ENCODE results near the gene AADAC.
"Not testable (repeated sequence)": the region's sequence is repeated elsewhere in the genome, so short reads cannot be mapped to it uniquely, and the experiment has no call there.

DNA sequence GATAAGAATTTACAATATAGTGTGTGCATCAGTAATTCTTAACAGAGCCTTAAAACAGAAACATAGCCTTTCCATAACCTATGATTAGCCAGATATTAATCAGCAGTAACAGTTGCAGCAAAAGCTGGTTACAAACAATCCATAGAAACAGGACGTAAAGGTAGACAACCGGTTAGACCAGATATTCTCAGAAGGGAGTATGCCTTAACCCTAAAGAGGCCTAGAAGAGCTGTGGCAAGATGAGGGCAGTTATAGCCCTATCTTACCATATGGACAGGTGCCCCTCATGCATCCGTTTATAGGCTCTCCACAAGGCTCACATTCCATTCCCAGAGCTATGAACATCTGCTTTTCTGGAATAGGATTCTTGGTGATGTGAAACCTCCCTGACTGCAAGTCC is 5.0 kb upstream of the AADAC start:
- TF ChIP-seq, protein P1, sequence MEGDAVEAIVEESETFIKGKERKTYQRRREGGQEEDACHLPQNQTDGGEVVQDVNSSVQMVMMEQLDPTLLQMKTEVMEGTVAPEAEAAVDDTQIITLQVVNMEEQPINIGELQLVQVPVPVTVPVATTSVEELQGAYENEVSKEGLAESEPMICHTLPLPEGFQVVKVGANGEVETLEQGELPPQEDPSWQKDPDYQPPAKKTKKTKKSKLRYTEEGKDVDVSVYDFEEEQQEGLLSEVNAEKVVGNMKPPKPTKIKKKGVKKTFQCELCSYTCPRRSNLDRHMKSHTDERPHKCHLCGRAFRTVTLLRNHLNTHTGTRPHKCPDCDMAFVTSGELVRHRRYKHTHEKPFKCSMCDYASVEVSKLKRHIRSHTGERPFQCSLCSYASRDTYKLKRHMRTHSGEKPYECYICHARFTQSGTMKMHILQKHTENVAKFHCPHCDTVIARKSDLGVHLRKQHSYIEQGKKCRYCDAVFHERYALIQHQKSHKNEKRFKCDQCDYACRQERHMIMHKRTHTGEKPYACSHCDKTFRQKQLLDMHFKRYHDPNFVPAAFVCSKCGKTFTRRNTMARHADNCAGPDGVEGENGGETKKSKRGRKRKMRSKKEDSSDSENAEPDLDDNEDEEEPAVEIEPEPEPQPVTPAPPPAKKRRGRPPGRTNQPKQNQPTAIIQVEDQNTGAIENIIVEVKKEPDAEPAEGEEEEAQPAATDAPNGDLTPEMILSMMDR (IDR thresholded peaks at IDR 0.05; ENCODE audit: low read depth, low read length, poor library complexity, severe bottlenecking), result not testable (repeated sequence)
- TF ChIP-seq EZH2phosphoT487 (IDR thresholded peaks at IDR 0.05; ENCODE audit: borderline replicate concordance, low read length), result not testable (repeated sequence)
